AG09319 (cell line): ENCODE measurements around the gene PTPRU.

Source experiments
- DNase-seq: peaks from one replicate; pipeline ENCODE4 v3.0.0-alpha.2; 2010; ENCODE audit warnings: low read depth; ENCODE audit errors: extremely low read depth
- CTCF ChIP-seq: IDR thresholded peaks from 2 replicates; pipeline ENCODE4 v1.5.1; 2011; ENCODE audit warnings: low read depth, mild to moderate bottlenecking, inconsistent platforms, low read length, moderate library complexity

PTPRU gene

GRCh38 chr1:29331309-29331708 is 95.0 kb downstream of the PTPRU start:
- TF ChIP-seq CTCF: no peak
- no peak for DNase-seq

DNA sequence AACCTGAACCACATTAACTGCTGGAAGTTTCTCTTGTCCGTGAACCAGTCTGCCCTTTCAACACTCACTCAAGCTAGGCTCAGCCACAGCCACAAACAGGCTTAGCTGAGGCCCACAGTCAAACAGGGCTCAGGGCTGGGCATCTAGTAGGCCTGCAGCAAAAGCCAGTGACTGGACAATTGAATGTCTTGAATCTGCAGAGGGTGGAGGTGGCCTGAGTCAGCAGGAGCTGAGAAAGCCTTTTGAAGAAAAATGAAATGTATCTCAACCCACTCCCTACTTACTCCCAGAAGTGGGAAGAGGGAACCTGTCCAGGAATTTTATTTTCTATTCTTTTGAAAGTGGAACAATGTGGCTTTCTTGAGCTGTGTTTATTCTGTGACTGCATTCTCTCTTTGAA is 95.4 kb downstream of the PTPRU start:
- no peak for DNase-seq
- no peak for TF ChIP-seq CTCF

- TF ChIP-seq CTCF: peak; percentile 33
- DNase-seq: no peak
Measured at GRCh38 chr1:29332204-29332603, 95.9 kb downstream of the PTPRU start.

- DNase-seq: no peak
- TF ChIP-seq CTCF: no peak
Measured at GRCh38 chr1:29333008-29333407, 96.7 kb downstream of the PTPRU start.

DNA sequence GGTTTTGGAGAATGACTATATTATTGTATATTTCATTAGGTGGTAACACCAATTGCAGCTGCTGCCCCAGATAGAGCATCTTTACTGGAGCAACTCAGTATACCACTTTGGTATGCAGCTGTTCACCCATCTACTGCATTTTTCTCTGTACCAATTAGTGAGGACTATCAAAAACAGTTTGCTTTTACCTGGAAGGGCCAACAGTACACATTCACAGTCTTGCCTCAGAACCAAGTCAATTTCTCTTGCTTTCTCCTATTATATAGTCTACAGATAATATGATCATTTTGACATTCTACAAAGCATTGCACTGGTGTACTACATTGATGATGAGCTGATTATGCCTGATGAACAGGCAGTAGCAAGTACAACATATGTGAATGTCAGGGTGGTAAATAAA is 99.3 kb downstream of the PTPRU start:
- TF ChIP-seq CTCF: no peak
- DNase-seq: no peak

DNA sequence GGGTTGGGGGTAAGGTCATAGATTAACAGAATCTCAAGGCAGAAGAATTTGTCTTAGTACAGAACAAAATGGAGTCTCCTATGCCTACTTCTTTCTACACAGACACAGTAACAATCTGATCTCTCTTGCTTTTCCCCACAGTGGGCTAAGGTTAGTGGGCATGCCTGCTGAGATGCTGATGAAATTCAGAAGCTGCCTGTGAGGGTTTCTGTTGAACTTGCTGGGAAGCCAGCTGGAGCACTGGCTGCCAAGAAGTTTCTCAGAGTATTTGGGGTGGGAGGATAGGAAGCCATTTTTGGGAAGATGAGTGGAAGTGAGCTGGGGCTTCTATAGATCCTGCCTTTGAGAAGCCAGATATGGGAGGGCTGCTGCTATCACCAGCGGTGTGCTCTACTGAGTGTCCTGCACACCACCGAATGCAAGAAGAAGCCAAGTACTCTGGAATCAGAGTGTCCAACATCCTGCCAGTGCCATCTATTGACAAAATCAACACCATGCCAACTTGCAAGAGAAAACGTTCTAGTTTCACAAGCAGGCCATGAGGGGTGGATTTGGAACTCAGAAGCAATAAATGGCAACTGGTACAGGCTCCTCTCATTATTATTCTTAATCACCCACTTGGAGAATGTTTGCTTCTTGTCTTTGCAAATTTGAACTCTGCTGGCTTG is 102.7 kb downstream of the PTPRU start:
- no peak for DNase-seq
- no peak for TF ChIP-seq CTCF

DNA sequence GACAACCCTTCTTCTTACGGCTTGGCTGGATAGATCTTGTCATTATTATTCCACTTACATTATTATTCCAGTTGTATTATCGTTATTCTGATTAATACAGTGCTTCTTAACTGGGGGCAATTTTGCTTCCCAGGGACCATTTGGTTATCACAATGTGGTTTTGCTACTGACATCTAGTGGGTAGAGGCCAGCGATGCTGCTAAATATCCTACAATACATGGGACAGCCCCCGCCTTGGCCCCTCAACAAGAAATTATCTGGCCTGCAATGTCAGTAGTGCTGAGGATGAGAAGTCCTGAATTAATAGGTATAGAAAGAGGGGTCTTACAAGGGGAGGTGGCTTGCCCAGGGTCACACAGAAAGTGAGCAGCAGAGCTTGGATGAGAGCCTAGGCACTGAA is 105.6 kb downstream of the PTPRU start:
- TF ChIP-seq CTCF: peak; percentile 21
- no peak for DNase-seq
